Osteocyte (in vitro differentiated cells): ENCODE results near the gene ADCYAP1R1. TPM values are rescaled to one million over a fixed set of nuclear protein-coding genes. Genes with fewer than 3 reads are reported as not detected.

ENCODE experiments used
- DNase-seq: peaks from one replicate; pipeline ENCODE4 v3.0.0; 2021; ENCODE audit warnings: mixed read lengths; ENCODE audit not compliant: unreplicated experiment; ENCODE audit errors: extremely low spot score
- H3K27ac Mint-ChIP-seq: one replicate; pipeline ENCODE4 v1.8.0; 2021; ENCODE audit warnings: mild to moderate bottlenecking, mixed read lengths; ENCODE audit not compliant: unreplicated experiment
- H3K27me3 Mint-ChIP-seq: one replicate; pipeline ENCODE4 v1.8.0; 2021; ENCODE audit warnings: mixed read lengths; ENCODE audit not compliant: unreplicated experiment
- H3K36me3 Mint-ChIP-seq: one replicate; pipeline ENCODE4 v1.8.0; 2021; ENCODE audit warnings: mixed read lengths; ENCODE audit not compliant: unreplicated experiment
- H3K4me1 Mint-ChIP-seq: one replicate; pipeline ENCODE4 v1.8.0; 2021; ENCODE audit warnings: mixed read lengths; ENCODE audit not compliant: unreplicated experiment
- H3K4me3 Mint-ChIP-seq: one replicate; pipeline ENCODE4 v1.8.0; 2021; ENCODE audit warnings: mild to moderate bottlenecking, moderate library complexity, mixed read lengths; ENCODE audit not compliant: unreplicated experiment
- H3K9me3 Mint-ChIP-seq: one replicate; pipeline ENCODE4 v1.8.0; 2021; ENCODE audit warnings: mixed read lengths; ENCODE audit not compliant: unreplicated experiment
- CTCF ChIP-seq: fragments of 200-600 bp; sonication (generic); IDR thresholded peaks from 2 replicates; pipeline ENCODE4 v1.5.0; 2021; ENCODE audit warnings: antibody characterized with exemption, mild to moderate bottlenecking, moderate library complexity
- total RNA-seq: library from RNA; stranded (reverse); gene quantifications from 2 replicates; pipeline ENCODE4 v1.2.1, GENCODE V29; 2021

The ADCYAP1R1 gene
- total RNA-seq, 1 donor from 2014 or later: not detected

- Mint-ChIP-seq H3K36me3 (no peaks in the 10 kb centered on the region), H3K27me3 (peaks cover 18% of the 10 kb centered on the region), H3K27ac (no peak overlapping the region), H3K4me1 (no peaks in the 10 kb centered on the region), H3K4me3 (no peak overlapping the region), H3K9me3 (no peaks in the 10 kb centered on the region)
- DNase-seq: no peak
- TF ChIP-seq CTCF: no peak
Measured at GRCh38 chr7:31070991-31071644, 19.0 kb downstream of the ADCYAP1R1 start.

- no peaks in the 10 kb centered on the region for H3K36me3 Mint-ChIP-seq
- no peak for DNase-seq
- H3K27me3 Mint-ChIP-seq: peaks cover 16% of the 10 kb centered on the region
- H3K9me3 Mint-ChIP-seq: no peaks in the 10 kb centered on the region
- no peak overlapping the region for H3K4me3 Mint-ChIP-seq
- no peaks in the 10 kb centered on the region for H3K4me1 Mint-ChIP-seq
- H3K27ac Mint-ChIP-seq: no peak overlapping the region
- TF ChIP-seq CTCF: no peak
Measured at GRCh38 chr7:31071645-31072029, 19.5 kb downstream of the ADCYAP1R1 start.

- H3K4me1 Mint-ChIP-seq: no peaks in the 10 kb centered on the region
- H3K4me3 Mint-ChIP-seq: no peak overlapping the region
- peaks cover 14% of the 10 kb centered on the region for H3K27me3 Mint-ChIP-seq
- no peak for DNase-seq
- TF ChIP-seq CTCF: no peak
- H3K27ac Mint-ChIP-seq: no peak overlapping the region
- no peaks in the 10 kb centered on the region for H3K36me3 Mint-ChIP-seq
- no peaks in the 10 kb centered on the region for H3K9me3 Mint-ChIP-seq
Measured at GRCh38 chr7:31073326-31074119, 21.4 kb downstream of the ADCYAP1R1 start.

- no peak overlapping the region for H3K27ac Mint-ChIP-seq
- no peaks in the 10 kb centered on the region for H3K36me3 Mint-ChIP-seq
- no peak overlapping the region for H3K4me3 Mint-ChIP-seq
- no peak for DNase-seq
- H3K9me3 Mint-ChIP-seq: no peaks in the 10 kb centered on the region
- H3K27me3 Mint-ChIP-seq: peaks cover 14% of the 10 kb centered on the region
- H3K4me1 Mint-ChIP-seq: no peaks in the 10 kb centered on the region
- TF ChIP-seq CTCF: no peak
Measured at GRCh38 chr7:31074120-31074383, 21.9 kb downstream of the ADCYAP1R1 start.

GRCh38 chr7:31074403-31075085 is 22.4 kb downstream of the ADCYAP1R1 start:
- no peak for DNase-seq
- no peak overlapping the region for H3K27ac Mint-ChIP-seq
- no peak for TF ChIP-seq CTCF
- H3K9me3 Mint-ChIP-seq: no peaks in the 10 kb centered on the region
- H3K27me3 Mint-ChIP-seq: peaks cover 15% of the 10 kb centered on the region
- H3K4me3 Mint-ChIP-seq: no peak overlapping the region
- H3K36me3 Mint-ChIP-seq: no peaks in the 10 kb centered on the region
- no peaks in the 10 kb centered on the region for H3K4me1 Mint-ChIP-seq
